ENCODE results near the gene OBSCN. TPM values are rescaled to one million over a fixed set of nuclear protein-coding genes. Genes with fewer than 3 reads are reported as not detected.

The OBSCN gene
- total and polyA plus RNA-seq, 2 donors (not counting 1 experiment from before 2014, with no cell fraction given): 10.0 to 63.9 TPM

GRCh38 chr1:228307218-228308023 lies 99.6 kb downstream of the OBSCN start:
- Histone ChIP-seq H3K27me3 (replicated peaks in 1 of 4; ENCODE audit: control extremely low read depth in 1 of 4, control insufficient read depth in 3 of 4, insufficient read depth in 4 of 4, low read length in 3 of 4) (no peaks in the 10 kb centered on the region), H3K4me1 (ENCODE audit: control insufficient read depth in 2 of 2, insufficient read depth in 2 of 2, low read length in 2 of 2) (no peaks in the 10 kb centered on the region), H2AFZ (ENCODE audit: insufficient read depth, low read depth, low read length, poor library complexity, severe bottlenecking) (no peak overlapping the region), H3K36me3 (replicated peaks in 1 of 2; ENCODE audit: control extremely low read depth in 1 of 2, control insufficient read depth in 1 of 2, extremely low read depth in 1 of 2, insufficient read depth in 2 of 2, low read length in 1 of 2) (no peaks in the 10 kb centered on the region), H3K4me2 (replicated peaks; ENCODE audit: low read depth, low read length, poor library complexity, severe bottlenecking) (no peak overlapping the region), H3K9ac (ENCODE audit: low read length) (no peak overlapping the region), H3K79me2 (ENCODE audit: control insufficient read depth, insufficient read depth, low read length) (no peaks in the 10 kb centered on the region), H3K27ac (ENCODE audit: low read length in 2 of 2) (no peak overlapping the region), H3K9me3 (ENCODE audit: control extremely low read depth in 1 of 3, control insufficient read depth in 2 of 3, insufficient read depth in 1 of 3, low read length in 2 of 3) (peaks cover 0 to 54% (median 19%) of the 10 kb centered on the region in 3 donors), H4K20me1 (ENCODE audit: control insufficient read depth, insufficient read depth, low read length, poor library complexity, severe bottlenecking) (no peaks in the 10 kb centered on the region), H3K4me3 (ENCODE audit: control extremely low read depth in 1 of 5, extremely low read depth in 1 of 5, insufficient read depth in 1 of 5, low read depth in 2 of 5, low read length in 4 of 5) (no peak overlapping the region)
- peaks cover 6% of the 10 kb centered on the region for H3K9me3 Mint-ChIP-seq (ENCODE audit: insufficient read depth)
- 93% methylated on average over 13 of the region's 22 CpGs for WGBS (ENCODE audit: insufficient coverage)
- no peak for ATAC-seq (ENCODE audit: low read depth)
- H3K27me3 Mint-ChIP-seq: no peaks in the 10 kb centered on the region
- ChIA-PET CTCF (no interaction called here), POLR2A (no interaction called here)
- TF ChIP-seq EZH2 (IDR thresholded peaks at IDR 0.05; ENCODE audit: borderline replicate concordance, insufficient read depth, low read depth, low read length, poor library complexity, severe bottlenecking) (no peak), CTCF (IDR thresholded peaks at IDR 0.05) (no peak)
- no peak for DNase-seq
- no peaks in the 10 kb centered on the region for H3K4me1 Mint-ChIP-seq
- intact Hi-C loops (cut with micrococcal nuclease): no loop called here
- H3K27ac Mint-ChIP-seq: no peak overlapping the region
- H3K4me3 Mint-ChIP-seq: no peak overlapping the region

- Mint-ChIP-seq H3K27me3 (no peaks in the 10 kb centered on the region), H3K9me3 (ENCODE audit: insufficient read depth) (no peaks in the 10 kb centered on the region), H3K4me1 (no peaks in the 10 kb centered on the region), H3K27ac (no peak overlapping the region), H3K4me3 (no peak overlapping the region)
- WGBS (ENCODE audit: insufficient coverage): 90% methylated on average over 17 of the region's 18 CpGs
- H3K9me3 ChIP-seq (ENCODE audit: control extremely low read depth in 1 of 3, control insufficient read depth in 2 of 3, insufficient read depth in 1 of 3, low read length in 2 of 3): peaks cover 0 to 54% (median 18%) of the 10 kb centered on the region in 3 donors
- no peak overlapping the region for H3K4me3 ChIP-seq (ENCODE audit: control extremely low read depth in 1 of 5, extremely low read depth in 1 of 5, insufficient read depth in 1 of 5, low read depth in 2 of 5, low read length in 4 of 5)
- no peaks in the 10 kb centered on the region for H3K79me2 ChIP-seq (ENCODE audit: control insufficient read depth, insufficient read depth, low read length)
- H3K4me2 ChIP-seq (replicated peaks; ENCODE audit: low read depth, low read length, poor library complexity, severe bottlenecking): no peak overlapping the region
- H2AFZ ChIP-seq (ENCODE audit: insufficient read depth, low read depth, low read length, poor library complexity, severe bottlenecking): no peak overlapping the region
- no peak overlapping the region for H3K27ac ChIP-seq (ENCODE audit: low read length in 2 of 2)
- intact Hi-C loops (cut with micrococcal nuclease): no loop called here
- no peaks in the 10 kb centered on the region for H3K36me3 ChIP-seq (replicated peaks in 1 of 2; ENCODE audit: control extremely low read depth in 1 of 2, control insufficient read depth in 1 of 2, extremely low read depth in 1 of 2, insufficient read depth in 2 of 2, low read length in 1 of 2)
- no peak for TF ChIP-seq EZH2 (IDR thresholded peaks at IDR 0.05; ENCODE audit: borderline replicate concordance, insufficient read depth, low read depth, low read length, poor library complexity, severe bottlenecking)
- DNase-seq (no peak), ATAC-seq (ENCODE audit: low read depth) (no peak)
- H3K4me1 ChIP-seq (ENCODE audit: control insufficient read depth in 2 of 2, insufficient read depth in 2 of 2, low read length in 2 of 2): no peaks in the 10 kb centered on the region
- no peaks in the 10 kb centered on the region for H4K20me1 ChIP-seq (ENCODE audit: control insufficient read depth, insufficient read depth, low read length, poor library complexity, severe bottlenecking)
- ChIA-PET CTCF (no interaction called here), POLR2A (no interaction called here)
- H3K9ac ChIP-seq (ENCODE audit: low read length): no peak overlapping the region
- no peaks in the 10 kb centered on the region for H3K27me3 ChIP-seq (replicated peaks in 1 of 4; ENCODE audit: control extremely low read depth in 1 of 4, control insufficient read depth in 3 of 4, insufficient read depth in 4 of 4, low read length in 3 of 4)
Measured at GRCh38 chr1:228308085-228308601, 100.3 kb downstream of the OBSCN start.
